NOMO-1 treated with DMSO at 0.1 percent for 48 hours (cell line): Measurements from ENCODE around the gene HPX.

Experiments
- DNase-seq: peaks from one replicate; lab custom pipeline; 2025; ENCODE audit not compliant: unreplicated experiment; lab: John Stamatoyannopoulos, UW

The HPX gene

GRCh38 chr11:6459099-6459450 lies 18.3 kb upstream of the HPX start:
- no peak for DNase-seq

GRCh38 chr11:6458352-6459098 lies 17.7 kb upstream of the HPX start:
- DNase-seq, result no peak

GRCh38 chr11:6457581-6458320 lies 17.0 kb upstream of the HPX start:
- DNase-seq, result no peak

GRCh38 chr11:6456361-6457073 lies 15.7 kb upstream of the HPX start:
- no peak for DNase-seq

GRCh38 chr11:6455070-6455469 lies 14.3 kb upstream of the HPX start:
- no peak for DNase-seq

- no peak for DNase-seq
Observed at GRCh38 chr11:6453152-6453551, 12.4 kb upstream of the HPX start.

- DNase-seq, result no peak
Observed at GRCh38 chr11:6452219-6452618, 11.4 kb upstream of the HPX start.

GRCh38 chr11:6448574-6448973 lies 7.8 kb upstream of the HPX start:
- DNase-seq, result no peak

GRCh38 chr11:6443269-6444003 lies 2.6 kb upstream of the HPX start:
- DNase-seq, result peak; percentile 26

GRCh38 chr11:6442441-6442840 lies 1.7 kb upstream of the HPX start:
- DNase-seq, result no peak

GRCh38 chr11:6438979-6439571 lies 1.7 kb downstream of the HPX start:
- peak; percentile 64 for DNase-seq

GRCh38 chr11:6437993-6438392 lies 2.8 kb downstream of the HPX start:
- DNase-seq, result peak; percentile 63

- DNase-seq, result no peak
Observed at GRCh38 chr11:6437423-6437822, 3.4 kb downstream of the HPX start.

- no peak for DNase-seq
Observed at GRCh38 chr11:6433998-6434660, 6.7 kb downstream of the HPX start.

GRCh38 chr11:6431861-6432260 lies 8.9 kb downstream of the HPX start:
- no peak for DNase-seq

GRCh38 chr11:6427516-6427915 lies 13.3 kb downstream of the HPX start:
- no peak for DNase-seq

GRCh38 chr11:6420677-6421076 lies 20.1 kb downstream of the HPX start:
- no peak for DNase-seq

- peak; percentile 12 for DNase-seq
Observed at GRCh38 chr11:6419009-6419631, 21.7 kb downstream of the HPX start, which contains the start of gene APBB1. TSS of gene APBB1 (minus strand) at chr11:6419094. CDS start at chr11:6411347, 7,747 bp downstream.

GRCh38 chr11:6418557-6419008 lies 22.2 kb downstream of the HPX start:
- DNase-seq, result no peak
